ENCODE measurements around the gene DLG4.

DLG4 gene

DNA sequence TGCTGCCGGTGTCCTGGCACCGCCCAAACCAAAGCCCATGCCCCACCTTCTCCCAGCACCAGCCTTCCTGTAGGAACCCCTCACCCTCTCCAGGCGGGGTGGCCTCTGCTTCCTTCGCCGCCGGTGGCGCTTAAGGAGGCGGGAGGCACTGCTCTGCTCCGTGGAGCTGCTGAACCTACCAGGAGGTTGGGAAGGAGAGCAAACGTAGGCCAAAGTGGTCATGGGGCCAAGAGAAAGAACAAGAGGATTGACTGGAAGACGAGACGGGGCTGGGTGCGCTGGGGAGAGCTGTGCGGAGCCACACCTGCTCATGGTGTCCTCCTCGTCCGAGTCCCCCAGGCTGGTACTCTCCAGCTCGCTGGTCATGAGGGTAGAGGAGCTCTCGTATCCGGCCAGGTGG, 9.9 kb upstream of the DLG4 start:
- no peak for DNase-seq

DNA sequence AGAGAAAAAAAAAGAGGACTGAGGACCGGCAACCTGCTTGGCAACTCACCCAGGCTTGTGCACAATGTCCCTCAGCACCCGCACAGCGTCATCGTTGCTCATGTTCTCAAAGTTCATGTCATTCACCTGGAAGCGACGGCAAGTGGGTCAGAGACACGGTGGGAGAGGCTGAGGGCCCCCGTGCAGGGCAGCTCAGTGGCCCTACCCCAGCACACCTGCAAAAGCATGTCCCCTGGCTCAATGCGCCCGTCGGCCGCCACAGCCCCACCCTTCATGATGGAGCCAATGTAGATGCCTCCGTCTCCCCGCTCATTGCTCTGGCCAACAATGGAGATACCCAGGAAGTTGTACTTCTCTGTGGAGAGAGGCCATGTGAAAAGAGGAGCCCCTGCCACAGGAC, 9.3 kb upstream of the DLG4 start:
- no peak for DNase-seq

DNA sequence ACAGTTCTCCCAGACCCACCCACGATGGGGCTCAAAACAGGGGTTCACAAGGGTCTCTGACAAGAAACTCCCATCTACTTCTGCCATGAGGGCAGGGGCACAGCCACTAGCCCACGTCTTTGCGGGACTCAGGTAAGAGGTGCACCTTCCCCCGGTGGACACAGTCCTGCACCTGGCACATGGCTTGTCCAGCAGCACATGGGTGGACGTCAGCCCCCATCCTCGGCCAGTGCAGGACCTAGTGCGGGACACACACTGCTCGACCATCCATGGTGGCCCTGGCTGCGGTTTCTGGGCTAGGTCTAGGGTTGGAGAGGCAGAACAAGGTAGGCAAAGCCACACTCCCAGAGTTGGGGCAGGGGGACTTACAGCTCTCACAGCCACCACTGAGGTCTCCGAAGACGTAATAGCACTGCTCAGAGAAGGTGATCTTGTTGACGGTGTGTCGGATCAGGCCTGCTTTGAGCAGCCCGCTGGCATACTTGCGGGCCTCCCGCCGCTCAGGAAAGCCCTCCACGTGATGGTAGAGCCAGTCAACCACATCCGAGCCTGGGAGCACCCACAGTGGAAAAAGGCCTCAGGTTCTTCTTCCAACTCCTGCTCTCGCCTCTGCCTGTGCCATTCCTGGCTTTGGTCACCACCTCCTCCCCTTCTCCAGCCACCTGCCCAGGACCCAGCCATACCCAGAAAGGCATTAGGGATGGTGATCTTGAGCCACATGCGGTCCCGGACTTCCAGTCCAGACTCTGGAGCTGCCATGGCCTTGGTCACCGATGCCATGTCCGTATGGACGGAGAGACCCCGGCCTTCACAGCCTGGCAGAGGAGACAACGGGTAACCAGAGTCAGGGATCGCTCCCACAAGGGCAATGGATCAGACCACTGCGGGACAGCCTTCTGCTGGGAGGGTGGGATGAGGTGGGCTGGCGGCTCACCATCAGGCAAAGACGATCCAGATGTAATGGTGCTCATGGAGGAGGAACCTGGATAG, 7.4 kb upstream of the DLG4 start:
- no peak for DNase-seq

DNA sequence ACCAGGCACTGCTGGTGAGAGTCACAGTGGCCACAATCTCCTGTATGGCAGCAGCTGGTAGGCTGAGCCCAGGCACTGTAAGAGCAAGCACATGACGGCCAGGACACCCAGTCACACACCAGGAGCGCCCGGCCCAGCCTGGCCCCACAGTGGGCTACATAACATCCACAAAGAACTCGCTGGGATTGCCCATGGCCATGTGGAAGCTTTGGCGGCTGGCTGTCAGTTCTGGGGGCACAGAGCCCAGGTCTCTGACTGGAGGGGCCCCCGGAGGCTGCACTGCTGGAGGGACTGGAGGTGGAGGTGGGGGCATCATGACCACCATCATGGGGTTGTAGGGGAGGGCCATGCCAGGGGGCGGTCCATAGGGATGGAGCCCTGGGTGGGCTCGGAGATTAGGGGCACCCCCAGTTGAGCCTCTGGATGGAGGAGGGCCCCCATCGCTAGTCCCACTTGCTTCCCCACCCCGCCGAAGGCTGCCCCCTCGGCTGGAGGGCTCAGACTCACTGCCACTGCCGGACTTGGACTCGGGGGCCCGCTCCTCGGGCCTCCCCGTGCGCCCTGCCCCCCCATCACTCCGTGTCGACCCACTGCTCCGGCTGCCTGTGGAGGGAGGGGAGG, 6.2 kb upstream of the DLG4 start:
- DNase-seq: no peak

DNA sequence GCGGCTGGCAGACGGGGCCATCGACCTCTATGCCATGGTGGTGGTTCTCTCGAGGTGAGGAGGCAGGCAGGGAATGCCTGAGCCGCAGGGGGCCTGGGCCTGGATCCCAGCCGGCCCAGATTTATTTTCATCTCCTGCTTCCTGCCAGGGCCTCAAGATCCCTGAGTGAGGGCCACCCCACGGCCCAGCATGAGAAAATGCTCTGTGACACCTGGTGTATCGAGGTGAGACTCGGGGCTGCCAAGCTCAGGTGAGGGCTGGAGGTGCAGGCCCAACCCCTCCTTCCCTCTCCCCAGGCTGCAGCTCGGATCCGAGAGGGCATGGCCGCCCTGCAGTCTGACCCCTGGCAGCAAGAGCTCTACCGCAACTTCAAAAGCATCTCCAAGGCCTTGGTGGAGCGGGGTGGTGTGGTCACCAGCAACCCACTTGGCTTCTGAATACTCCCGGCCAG, 5.0 kb upstream of the DLG4 start:
- DNase-seq: no peak

DNA sequence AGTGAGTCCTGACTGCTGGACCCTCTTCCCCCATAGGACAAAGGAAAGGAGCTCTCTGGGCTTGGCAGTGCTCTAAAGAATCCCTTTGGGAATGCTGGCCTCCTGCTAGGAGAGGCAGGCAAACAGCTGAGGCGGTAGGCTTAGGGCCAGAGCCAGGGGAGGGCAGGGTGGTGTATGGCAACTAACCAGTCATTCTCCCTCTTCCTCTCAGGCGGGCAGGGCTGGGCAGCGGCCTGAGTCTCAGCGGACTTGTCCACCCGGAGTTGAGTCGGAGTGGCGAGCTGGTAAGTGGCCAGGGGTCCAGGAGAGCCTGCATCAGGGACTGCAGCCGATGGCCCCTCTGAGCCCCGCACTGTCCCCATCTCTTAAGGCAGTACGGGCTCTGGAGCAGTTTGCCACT, 4.5 kb upstream of the DLG4 start:
- no peak for DNase-seq

DNA sequence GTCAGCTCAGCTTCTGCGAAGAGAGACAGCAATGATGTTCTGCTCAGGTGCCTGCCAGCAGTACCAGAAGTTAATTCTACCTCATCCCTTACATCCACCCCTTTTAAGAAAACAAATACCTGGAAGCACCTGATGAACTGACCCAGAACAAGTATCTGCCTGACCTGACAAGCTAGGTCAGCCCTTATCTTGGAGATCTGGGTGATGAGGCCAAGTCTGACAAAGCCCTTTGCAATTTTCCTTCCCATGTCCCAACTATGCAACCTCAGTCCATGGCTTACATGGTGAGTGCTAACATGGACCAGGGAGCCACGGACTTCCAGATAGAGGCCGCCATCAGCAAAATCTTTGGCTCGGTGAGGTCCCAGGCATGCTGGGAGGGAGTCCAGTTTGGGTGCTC, 3.7 kb upstream of the DLG4 start:
- DNase-seq: no peak

DNA sequence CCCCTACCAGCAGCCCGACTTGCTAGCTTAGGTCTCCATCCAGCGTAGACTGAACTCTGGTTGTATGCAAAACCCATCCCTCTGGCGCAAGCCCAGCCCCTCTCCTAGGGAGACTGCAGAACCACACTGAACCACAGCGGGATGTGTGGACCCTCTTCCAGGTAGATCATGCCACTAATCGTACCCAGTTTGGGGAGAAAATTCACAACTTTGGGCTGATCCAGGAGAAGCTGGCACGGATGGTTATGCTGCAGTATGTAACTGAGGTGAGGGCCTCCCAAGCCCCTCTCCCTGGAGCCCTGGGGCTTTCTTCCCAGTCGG, 3.3 kb upstream of the DLG4 start:
- DNase-seq: no peak

DNA sequence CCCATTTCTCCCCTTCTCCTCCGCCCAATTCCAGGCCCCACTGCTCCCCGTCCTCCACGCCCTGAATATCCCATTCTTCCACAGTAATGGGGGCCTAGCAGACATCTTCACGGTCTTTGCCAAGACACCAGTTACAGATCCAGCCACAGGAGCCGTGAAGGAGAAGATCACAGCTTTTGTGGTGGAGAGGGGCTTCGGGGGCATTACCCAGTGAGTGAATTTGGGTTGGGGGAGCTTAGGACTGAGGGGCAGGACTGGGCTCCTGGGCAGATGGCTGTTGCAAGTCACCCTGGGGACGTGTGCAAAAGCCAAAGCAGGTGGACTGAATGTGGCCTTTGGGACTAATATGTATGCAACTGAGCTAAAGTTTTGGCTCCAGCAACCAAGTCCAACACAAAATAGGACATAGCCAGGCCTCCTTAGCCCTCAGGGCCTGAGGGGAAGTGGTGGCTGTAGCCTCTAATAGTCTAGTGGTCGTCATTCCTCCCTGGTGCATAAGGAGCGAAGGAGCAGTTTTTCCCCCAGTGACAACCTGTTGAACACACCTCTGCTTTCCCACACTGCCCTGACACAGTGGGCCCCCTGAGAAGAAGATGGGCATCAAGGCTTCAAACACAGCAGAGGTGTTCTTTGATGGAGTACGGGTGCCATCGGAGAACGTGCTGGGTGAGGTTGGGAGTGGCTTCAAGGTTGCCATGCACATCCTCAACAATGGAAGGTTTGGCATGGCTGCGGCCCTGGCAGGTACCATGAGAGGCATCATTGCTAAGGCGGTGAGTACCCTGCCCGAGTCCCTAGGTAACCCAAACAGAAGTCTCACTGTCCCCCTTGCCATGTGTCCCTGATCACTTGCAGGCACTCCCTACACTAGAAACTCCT, 2.7 kb upstream of the DLG4 start:
- no peak for DNase-seq

DNA sequence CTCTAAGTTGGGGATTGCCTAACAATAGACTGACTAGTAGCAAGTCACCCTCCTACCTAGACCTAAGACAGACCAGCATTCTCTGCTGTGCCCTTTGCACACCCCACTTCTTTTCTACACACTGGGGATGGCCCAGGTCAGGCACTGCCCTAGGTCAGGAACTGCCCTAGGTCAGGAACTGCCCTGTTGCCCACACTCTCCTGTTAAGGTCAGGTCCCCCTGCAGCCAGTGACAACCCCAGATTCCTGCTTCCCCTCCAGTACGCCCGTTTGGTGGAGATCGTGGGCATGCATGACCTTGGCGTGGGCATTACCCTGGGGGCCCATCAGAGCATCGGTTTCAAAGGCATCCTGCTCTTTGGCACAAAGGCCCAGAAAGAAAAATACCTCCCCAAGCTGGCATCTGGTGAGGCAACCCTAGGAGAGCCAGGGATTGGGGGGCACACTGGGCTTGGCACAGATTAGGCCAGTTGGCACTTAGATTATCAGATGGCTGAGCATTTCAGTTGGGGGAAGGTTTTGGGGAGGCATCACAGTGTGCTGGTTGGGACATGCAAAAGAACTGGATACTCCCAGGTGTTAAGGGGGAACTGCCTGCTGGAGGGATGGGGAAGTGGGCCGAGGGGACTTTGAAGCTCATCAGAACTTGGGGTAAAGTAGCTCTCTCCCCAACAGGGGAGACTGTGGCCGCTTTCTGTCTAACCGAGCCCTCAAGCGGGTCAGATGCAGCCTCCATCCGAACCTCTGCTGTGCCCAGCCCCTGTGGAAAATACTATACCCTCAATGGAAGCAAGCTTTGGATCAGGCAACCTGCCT, 1.8 kb upstream of the DLG4 start:
- DNase-seq: no peak

DNA sequence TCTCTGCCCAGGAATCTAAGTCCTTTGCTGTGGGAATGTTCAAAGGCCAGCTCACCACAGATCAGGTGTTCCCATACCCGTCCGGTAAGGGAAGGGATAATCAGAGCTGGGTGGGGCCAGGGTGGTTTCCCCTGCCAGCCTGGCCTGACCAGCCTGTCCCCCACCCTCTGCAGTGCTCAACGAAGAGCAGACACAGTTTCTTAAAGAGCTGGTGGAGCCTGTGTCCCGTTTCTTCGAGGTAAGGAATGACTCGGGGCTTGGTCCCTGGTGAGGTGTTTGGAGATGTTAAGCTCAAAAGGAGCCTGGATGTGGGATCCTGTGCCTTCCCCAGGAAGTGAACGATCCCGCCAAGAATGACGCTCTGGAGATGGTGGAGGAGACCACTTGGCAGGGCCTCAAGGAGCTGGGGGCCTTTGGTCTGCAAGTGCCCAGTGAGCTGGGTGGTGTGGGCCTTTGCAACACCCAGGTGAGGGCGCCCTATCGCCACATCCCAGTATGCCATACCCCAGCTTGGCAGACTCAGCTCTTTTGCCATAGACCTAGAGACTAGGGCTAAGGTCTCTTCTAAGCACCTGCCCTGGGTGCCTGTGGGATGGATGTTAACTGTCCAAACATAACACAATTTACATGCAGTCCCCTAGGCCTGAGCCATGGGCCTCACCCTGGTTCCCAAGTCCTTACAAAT, 1.1 kb upstream of the DLG4 start:
- peak; percentile 62 to 80 (median 69) for DNase-seq

DNA sequence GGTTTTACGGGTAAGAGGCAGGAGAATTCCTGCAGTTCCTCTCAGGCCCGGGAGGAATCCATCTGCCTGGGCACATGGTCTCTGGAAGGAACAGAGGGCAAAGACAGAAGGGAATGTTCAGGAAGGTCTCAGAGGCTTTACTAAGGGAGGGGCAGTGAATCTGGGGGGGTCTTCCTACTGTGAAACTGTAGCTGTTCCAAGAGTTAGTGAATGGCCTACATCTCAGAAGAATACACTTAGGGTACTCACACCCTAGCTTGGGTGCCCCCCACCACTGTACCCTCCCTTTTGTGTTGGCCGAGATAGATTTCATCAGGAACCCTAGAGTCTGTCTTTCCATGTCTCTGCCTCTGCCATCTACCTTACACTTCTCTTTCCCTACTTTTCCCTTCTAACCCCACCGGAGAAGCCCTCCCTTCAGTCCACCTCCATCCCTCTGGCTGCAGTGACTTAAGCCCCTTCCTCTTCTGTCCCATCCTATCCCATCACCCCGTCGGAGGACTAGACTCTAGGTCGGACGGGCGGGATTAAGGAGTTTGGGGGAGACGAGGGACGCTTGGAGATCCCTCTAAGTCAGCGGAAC, 316 bp downstream of the DLG4 start:
- DNase-seq: peak in 1 of 3 donors; percentile 22

DNA sequence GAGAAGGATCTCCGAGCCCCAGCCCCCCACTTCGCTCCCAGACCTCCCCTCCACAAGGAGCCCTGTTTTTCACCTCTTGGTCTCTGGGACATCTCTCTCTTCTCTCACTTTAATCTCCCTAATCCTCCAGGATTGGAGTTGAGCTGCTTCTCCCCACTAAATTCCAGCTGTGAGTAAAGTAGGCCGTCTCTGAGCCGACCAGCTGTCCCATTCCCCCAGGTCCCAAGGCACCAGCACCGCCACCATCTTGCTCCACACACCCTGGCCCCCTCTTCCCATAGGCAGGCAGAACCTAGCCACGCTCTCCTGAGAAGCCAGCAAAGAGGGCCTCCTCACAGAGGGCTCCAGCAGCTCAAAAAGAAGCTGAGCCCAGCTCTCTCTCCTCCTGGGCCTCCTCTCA, 878 bp downstream of the DLG4 start:
- no peak for DNase-seq

DNA sequence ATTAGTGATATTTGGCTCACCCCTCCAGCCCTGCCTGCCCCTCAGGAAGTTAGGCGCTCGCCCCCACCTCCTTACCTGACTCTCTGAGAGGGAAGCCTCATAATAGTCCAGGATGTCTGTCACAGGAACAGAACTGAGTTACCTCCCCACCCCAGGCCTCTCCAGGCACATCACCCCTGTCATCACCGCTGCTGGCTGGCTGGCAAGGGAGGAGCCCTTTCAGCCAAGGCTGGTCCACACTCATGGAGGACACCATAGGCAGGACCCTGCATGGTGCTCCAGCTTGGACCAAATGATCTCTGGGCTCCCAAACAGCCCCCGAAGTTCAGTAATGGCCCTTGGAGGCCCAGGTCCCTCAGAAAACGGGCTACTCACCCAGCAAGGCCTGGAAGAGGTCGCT, 1.5 kb downstream of the DLG4 start:
- no peak for DNase-seq

DNA sequence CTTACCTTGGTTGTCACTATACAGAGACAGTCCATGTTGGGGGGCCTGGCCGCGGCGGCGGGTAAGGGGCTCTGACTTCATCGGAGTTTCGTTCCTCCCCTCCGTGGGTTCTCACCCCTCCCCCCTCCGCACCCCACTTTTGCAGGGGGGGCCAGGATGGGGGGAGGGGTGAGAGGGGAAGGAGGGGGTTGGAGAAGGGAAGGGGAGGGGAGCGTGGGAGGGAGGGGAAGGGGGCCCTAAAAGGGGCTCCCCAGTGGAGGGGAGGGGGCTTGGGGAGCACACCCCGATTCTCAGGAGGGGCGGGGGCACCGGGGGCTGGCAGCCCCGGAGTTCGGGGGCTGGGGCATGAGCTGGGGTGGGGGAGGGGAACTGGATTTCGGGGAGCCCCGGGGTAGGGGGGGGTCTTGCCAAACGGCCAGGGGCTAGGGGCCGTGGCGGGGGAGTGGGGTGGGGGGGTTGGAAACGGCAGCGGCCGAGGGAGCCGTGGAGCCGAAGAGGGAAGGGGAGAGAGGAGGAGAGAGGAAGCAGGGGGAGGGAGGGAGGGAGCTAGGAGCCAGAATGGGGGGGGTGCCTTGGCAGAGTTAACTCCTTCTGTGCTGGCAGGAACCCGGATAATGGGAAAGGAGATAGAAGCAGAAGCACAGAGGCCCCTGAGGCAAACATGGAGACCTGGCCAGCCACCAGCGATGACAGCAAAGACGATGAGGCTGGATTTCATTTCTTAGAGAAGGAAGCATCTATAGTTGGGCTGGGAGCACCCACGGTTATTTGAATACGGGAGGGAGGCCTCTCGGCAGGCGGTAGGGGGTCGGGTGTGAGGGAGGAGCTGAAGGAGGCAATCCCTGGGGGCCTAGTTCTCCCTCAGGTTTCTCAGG, 2.3 kb downstream of the DLG4 start:
- peak; percentile 49 to 75 (median 59) for DNase-seq

DNA sequence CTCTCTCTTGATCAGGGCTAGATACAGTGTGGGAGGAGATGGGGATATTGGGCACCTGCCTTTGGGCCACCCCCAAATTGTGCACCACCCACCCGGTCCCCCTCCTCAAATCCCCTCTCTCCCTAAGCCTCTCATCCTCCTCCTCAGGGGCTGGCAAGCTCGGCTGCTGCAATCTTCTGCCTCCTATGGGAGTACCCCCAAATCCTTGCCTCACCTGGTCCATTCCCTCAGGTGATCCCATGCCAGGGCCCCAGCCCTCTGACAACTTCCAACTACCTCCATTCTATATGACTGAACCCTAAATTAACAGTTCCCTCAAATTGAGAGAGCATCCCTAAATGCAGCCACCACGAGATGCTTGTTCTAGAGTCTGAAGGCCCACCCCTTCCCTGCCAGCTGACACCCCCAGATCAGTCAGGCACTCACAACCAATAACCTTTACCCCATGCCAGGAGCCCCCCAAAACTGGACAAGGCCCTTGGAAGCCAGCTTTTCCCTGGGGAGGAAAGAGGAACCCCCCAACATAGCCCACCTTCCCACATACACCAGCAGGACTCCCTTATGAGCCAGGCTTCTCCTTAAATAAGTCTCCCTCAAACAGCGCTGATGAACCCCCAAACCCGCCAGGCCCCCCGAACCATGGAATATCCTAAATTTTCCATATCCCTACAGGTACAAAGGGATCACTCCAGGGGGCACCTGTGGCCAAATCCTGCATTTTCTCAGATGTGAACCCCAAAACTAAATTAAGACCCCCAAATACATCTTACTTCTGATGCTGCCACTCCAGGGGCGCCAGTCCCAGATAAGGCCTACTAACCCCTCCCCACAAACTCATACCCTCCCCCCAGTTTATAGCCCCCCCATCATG, 3.2 kb downstream of the DLG4 start:
- DNase-seq: no peak

DNA sequence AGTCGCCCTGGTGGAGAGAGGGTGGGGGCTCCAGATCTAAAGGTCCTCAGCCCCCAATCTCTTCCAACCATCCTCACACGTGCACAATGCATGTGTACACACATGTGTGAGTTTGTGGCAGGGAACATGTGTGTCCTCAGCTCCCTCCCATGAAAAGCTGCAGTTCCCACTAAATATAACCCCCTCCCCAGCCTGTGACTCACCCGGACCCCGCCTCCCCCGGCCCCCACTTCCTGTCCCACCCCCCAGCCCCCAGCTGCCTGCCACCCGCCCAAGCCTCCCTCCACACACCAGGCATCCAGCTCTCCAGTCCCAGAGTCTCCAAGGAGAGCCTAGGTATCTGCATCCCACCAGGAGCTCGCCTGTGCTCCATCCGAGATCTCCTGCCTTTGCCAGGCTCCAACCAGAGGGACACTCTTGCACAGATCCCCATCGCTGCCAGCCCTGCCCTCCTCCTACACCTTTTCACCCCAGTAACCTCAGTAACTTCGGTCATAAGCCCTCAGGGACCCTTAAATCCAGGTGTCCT, 3.9 kb downstream of the DLG4 start:
- no peak for DNase-seq

DNA sequence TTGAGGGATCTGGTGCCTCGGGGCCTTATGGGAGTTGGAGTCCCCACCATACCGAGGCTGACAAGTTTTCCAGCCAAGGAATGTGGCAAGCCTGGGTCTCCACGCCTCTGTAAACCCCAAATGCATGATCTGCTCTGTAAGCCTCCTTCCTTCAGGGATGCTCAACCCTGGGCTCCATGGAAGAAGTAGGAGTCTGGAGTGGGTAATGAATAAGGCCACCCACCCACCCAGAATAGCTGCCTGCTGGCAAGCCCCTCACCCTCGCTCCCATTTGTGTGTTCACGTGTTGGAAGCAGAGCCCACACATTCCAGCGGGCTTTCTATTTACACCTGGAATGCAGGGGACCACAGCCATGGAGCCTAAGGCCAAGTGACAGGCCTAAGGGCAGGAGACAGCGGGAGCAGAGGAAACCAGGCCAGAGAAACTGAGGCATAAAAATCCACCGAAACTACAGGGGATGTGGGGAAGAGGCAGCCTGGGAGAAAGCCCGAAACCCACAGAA, 4.4 kb downstream of the DLG4 start:
- no peak for DNase-seq
